HCT116 (cell line): ENCODE results near the gene FAM83B. TPM values are rescaled to one million over a fixed set of nuclear protein-coding genes. Genes with fewer than 3 reads are reported as not detected.
"Not testable (repeated sequence)": the region's sequence is repeated elsewhere in the genome, so short reads cannot be mapped to it uniquely, and the experiment has no call there.

Source experiments
- ATAC-seq: fragments of 200-7000 bp; cut with Tn5 transposase; 2 replicates; pipeline ENCODE4 v1.9.1; 2020; ENCODE audit warnings: mild to moderate bottlenecking, moderate library complexity
- BruUV-seq: library from RNA; stranded (reverse); fragments of 400-500 nt; replicated peaks from 2 replicates; lab custom pipeline; 2021; lab: Mats Ljungman, UMichigan
- CTCF ChIA-PET: fragments of 300-600 bp; sonication (Branson Sonifier 250); formaldehyde crosslinking; loops from one replicate; lab custom pipeline; 2021; ENCODE audit warnings: antibody characterized with exemption; lab: Charles Lee
- POLR2A ChIA-PET: fragments of 300-600, 350-600 bp; sonication (Branson Sonifier 250); formaldehyde crosslinking; loops from one replicate; lab custom pipeline; 2021; ENCODE audit warnings: antibody characterized with exemption; lab: Charles Lee
- RAD21 ChIA-PET, 2 experiments: fragments of 300-600 bp; sonication (Branson Sonifier 250); formaldehyde crosslinking; loops; one replicate each; lab custom pipeline; 2023; ENCODE audit warnings: low total read pairs in 2 of 2; ENCODE audit not compliant: uncharacterized antibody in 2 of 2, unreplicated experiment in 2 of 2, low non-redundant PET in 1 of 2; lab: Charles Lee
- DNase-seq: peaks from one replicate; pipeline ENCODE4 v3.0.0-alpha.2; 2010; ENCODE audit warnings: low read depth, low spot score
- H2AFZ ChIP-seq: fragments of 200-600 bp; shearing (Covaris generic), sonication (generic); 2 replicates; pipeline ENCODE4 v1.6.1; 2017; ENCODE audit warnings: low read depth, mixed run types, mixed read lengths, antibody characterized with exemption, low read length; ENCODE audit not compliant: poor library complexity, severe bottlenecking
- H3K27ac ChIP-seq: 2 replicates; pipeline ENCODE4 v1.5.1; 2012; ENCODE audit warnings: low read depth, low read length
- H3K27me3 ChIP-seq: fragments of 200-600 bp; sonication (generic); 2 replicates; pipeline ENCODE4 v1.6.1; 2016; ENCODE audit warnings: mixed run types, low read length, mixed read lengths; ENCODE audit not compliant: insufficient read depth
- H3K36me3 ChIP-seq, 2 experiments: fragments of 200-500 bp in 1 of 2; fragments of 200-600 bp in 1 of 2; sonication (Bioruptor generic) in 1 of 2; sonication (generic) in 1 of 2; 2 replicates each; pipeline versions ENCODE4 v1.5.1 to v1.6.1; 2014 to 2016; ENCODE audit warnings: low read length in 2 of 2, inconsistent platforms in 1 of 2, mixed read lengths in 1 of 2, mixed run types in 1 of 2; ENCODE audit not compliant: insufficient read depth in 2 of 2, control insufficient read depth in 1 of 2
- H3K4me1 ChIP-seq, 2 experiments: fragments of 200-600 bp in 1 of 2; sonication (generic) in 1 of 2; 2 replicates each; pipeline versions ENCODE4 v1.5.1 to v1.6.1; 2012 to 2017; ENCODE audit warnings: low read length in 2 of 2, inconsistent platforms in 1 of 2, mild to moderate bottlenecking in 1 of 2, mixed read lengths in 1 of 2, mixed run types in 1 of 2, moderate library complexity in 1 of 2; ENCODE audit not compliant: insufficient read depth in 2 of 2, control insufficient read depth in 1 of 2
- H3K4me2 ChIP-seq: fragments of 200-600 bp; sonication (generic); 2 replicates; pipeline ENCODE4 v1.6.1; 2017; ENCODE audit warnings: mixed run types, low read length, mixed read lengths
- H3K4me3 ChIP-seq, 2 experiments: fragments of 200-600 bp in 1 of 2; sonication (generic) in 1 of 2; replicated peaks in 1 of 2; 2 replicates each; pipeline ENCODE4 v1.5.1; 2011 to 2016; ENCODE audit warnings: low read length in 2 of 2, control low read depth in 1 of 2, low read depth in 1 of 2, mild to moderate bottlenecking in 1 of 2, mixed read lengths in 1 of 2, mixed run types in 1 of 2
- H3K79me2 ChIP-seq: fragments of 200-600 bp; sonication (generic); 2 replicates; pipeline ENCODE4 v1.6.1; 2017; ENCODE audit warnings: mild to moderate bottlenecking, mixed run types, low read length, moderate library complexity, mixed read lengths; ENCODE audit not compliant: insufficient read depth
- H3K9ac ChIP-seq: fragments of 200-600 bp; sonication (generic); 2 replicates; pipeline ENCODE4 v1.6.1; 2016; ENCODE audit warnings: low read length, mixed read lengths
- H3K9me2 ChIP-seq: fragments of 200-600 bp; sonication (generic), shearing (Covaris generic); 2 replicates; pipeline ENCODE4 v1.6.1; 2017; ENCODE audit warnings: mixed run types, mild to moderate bottlenecking, moderate library complexity; ENCODE audit not compliant: insufficient read depth
- H3K9me3 ChIP-seq, 2 experiments: fragments of 200-500 bp in 1 of 2; fragments of 200-600 bp in 1 of 2; sonication (Bioruptor generic) in 1 of 2; sonication (generic) in 1 of 2; 2 replicates each; pipeline ENCODE4 v1.6.1; 2014 to 2017; ENCODE audit warnings: low read length in 2 of 2, mixed read lengths in 2 of 2, inconsistent platforms in 1 of 2, low read depth in 1 of 2, mild to moderate bottlenecking in 1 of 2, mixed run types in 1 of 2, moderate library complexity in 1 of 2; ENCODE audit not compliant: control insufficient read depth in 1 of 2, insufficient read depth in 1 of 2
- H4K20me1 ChIP-seq: fragments of 200-600 bp; sonication (generic), shearing (Covaris generic); 2 replicates; pipeline ENCODE4 v1.6.1; 2017; ENCODE audit warnings: mixed run types, mild to moderate bottlenecking, moderate library complexity; ENCODE audit not compliant: insufficient read depth
- CBX3 ChIP-seq: IDR thresholded peaks from 2 replicates; pipeline ENCODE4 v1.6.1; 2012; ENCODE audit warnings: low read depth
- ELF1 ChIP-seq: IDR thresholded peaks from 2 replicates; pipeline ENCODE4 v1.6.1; 2012; ENCODE audit warnings: low read depth, borderline replicate concordance
- JUND ChIP-seq: IDR thresholded peaks from 2 replicates; pipeline ENCODE4 v1.6.1; 2012
- POLR2AphosphoS5 ChIP-seq: IDR thresholded peaks from 2 replicates; pipeline ENCODE4 v1.6.1; 2011; ENCODE audit warnings: mild to moderate bottlenecking, low read depth, low read length, moderate library complexity
- SRF ChIP-seq: IDR thresholded peaks from 2 replicates; pipeline ENCODE4 v1.6.1; 2012; ENCODE audit warnings: low read depth
- intact Hi-C: fragments of 100-400 bp; cut with micrococcal nuclease; formaldehyde crosslinking; loops from 2 replicates; pipeline ENCODE4 v1.10.0; 2022
- total RNA-seq: library from RNA; stranded (reverse); gene quantifications from one replicate; pipeline ENCODE4 v1.2.1, GENCODE V29; 2021; ENCODE audit not compliant: unreplicated experiment
- TF ChIP-seq, protein P1 (sequence below): IDR thresholded peaks from 2 replicates; pipeline ENCODE4 v1.6.1; 2011; ENCODE audit warnings: mild to moderate bottlenecking, low read length, moderate library complexity; ENCODE audit not compliant: insufficient replicate concordance; ENCODE audit errors: extremely low read depth
- TF ChIP-seq, protein P2 (sequence below): IDR thresholded peaks from 2 replicates; pipeline ENCODE4 v1.6.1; 2012; ENCODE audit warnings: low read depth

Gene FAM83B
- total RNA-seq, 1 experiment from 2014 or later: 16.9 TPM

DNA sequence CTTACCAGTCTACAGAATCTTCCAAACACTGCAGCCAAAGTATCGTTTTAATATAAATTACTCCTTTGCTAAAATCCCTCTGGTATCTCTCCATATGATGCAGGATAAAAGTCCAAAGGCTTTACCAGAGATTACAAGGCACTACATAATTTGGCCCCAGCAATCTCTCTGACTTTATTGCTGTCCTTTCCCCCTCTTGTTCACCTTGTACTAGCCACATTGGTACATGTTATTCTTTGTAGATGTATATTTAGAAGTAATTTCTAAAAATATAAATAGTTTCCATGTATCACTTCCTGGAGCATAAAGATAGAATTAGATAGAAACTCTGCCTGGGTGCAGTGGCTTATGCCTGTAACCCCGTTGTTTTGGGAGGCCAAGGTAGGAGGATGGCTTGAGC is 28.7 kb upstream of the FAM83B start (continued):
- TF ChIP-seq, protein P1, sequence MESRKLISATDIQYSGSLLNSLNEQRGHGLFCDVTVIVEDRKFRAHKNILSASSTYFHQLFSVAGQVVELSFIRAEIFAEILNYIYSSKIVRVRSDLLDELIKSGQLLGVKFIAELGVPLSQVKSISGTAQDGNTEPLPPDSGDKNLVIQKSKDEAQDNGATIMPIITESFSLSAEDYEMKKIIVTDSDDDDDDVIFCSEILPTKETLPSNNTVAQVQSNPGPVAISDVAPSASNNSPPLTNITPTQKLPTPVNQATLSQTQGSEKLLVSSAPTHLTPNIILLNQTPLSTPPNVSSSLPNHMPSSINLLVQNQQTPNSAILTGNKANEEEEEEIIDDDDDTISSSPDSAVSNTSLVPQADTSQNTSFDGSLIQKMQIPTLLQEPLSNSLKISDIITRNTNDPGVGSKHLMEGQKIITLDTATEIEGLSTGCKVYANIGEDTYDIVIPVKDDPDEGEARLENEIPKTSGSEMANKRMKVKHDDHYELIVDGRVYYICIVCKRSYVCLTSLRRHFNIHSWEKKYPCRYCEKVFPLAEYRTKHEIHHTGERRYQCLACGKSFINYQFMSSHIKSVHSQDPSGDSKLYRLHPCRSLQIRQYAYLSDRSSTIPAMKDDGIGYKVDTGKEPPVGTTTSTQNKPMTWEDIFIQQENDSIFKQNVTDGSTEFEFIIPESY: no peak
- TF ChIP-seq POLR2AphosphoS5 (no peak), CBX3 (no peak)

DNA sequence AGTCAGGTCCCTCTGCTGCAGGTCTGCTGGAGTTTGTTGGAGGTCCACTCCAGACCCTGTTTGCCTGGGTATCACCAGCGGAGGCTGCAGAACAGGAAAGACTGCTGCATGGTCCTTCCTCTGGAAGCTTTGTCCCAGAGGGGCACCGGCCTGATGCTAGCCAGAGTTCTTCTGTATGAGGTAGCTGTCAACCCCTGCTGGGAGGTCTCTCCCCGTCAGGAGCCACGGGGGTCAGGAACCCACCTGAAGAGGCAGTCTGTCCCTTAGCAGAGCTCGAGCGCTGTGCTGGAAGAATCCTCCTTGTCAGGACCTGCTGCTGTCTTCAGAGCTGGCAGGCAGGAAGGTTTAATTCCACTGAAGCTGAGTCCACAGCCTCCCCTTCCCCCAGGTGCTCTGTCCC is 22.3 kb upstream of the FAM83B start:
- H3K27me3 ChIP-seq, H4K20me1 ChIP-seq, H3K4me2 ChIP-seq, H3K27ac ChIP-seq, CTCF ChIA-PET, H3K9ac ChIP-seq, H3K4me3 ChIP-seq, ATAC-seq, intact Hi-C loops, H2AFZ ChIP-seq, POLR2A ChIA-PET, BruUV-seq, H3K9me2 ChIP-seq, H3K9me3 ChIP-seq, H3K79me2 ChIP-seq, H3K4me1 ChIP-seq, RAD21 ChIA-PET, DNase-seq, H3K36me3 ChIP-seq: not testable (repeated sequence)

DNA sequence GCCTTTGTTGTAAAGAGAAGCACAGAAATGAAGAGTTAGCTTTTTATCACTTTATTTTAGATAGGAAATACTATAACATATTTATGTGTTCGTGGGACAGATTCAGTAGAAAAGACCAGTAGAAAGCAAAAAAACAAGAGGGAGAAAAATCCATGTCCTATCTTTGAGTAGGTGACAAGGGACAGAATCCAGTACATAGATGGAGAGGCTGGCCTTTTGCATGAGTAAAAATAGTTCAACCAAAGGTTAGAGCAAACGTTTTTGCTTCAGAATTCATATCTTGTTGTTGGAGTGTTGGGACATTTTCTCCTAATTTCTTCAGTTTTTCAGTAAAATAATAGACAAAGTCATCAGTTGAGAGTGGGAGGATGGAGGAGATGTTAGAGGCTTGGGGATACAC is 19.6 kb upstream of the FAM83B start:
- H3K9ac ChIP-seq: no peak overlapping the region
- no peaks in the 10 kb centered on the region for H3K9me2 ChIP-seq
- H3K27me3 ChIP-seq: no peaks in the 10 kb centered on the region
- no peaks in the 10 kb centered on the region for H3K36me3 ChIP-seq
- intact Hi-C loops: no loop called here
- ATAC-seq (no peak), DNase-seq (no peak)
- no peaks in the 10 kb centered on the region for H3K9me3 ChIP-seq
- RAD21 ChIA-PET: no interaction called here
- no peak for TF ChIP-seq JUND
- TF ChIP-seq, protein P2, sequence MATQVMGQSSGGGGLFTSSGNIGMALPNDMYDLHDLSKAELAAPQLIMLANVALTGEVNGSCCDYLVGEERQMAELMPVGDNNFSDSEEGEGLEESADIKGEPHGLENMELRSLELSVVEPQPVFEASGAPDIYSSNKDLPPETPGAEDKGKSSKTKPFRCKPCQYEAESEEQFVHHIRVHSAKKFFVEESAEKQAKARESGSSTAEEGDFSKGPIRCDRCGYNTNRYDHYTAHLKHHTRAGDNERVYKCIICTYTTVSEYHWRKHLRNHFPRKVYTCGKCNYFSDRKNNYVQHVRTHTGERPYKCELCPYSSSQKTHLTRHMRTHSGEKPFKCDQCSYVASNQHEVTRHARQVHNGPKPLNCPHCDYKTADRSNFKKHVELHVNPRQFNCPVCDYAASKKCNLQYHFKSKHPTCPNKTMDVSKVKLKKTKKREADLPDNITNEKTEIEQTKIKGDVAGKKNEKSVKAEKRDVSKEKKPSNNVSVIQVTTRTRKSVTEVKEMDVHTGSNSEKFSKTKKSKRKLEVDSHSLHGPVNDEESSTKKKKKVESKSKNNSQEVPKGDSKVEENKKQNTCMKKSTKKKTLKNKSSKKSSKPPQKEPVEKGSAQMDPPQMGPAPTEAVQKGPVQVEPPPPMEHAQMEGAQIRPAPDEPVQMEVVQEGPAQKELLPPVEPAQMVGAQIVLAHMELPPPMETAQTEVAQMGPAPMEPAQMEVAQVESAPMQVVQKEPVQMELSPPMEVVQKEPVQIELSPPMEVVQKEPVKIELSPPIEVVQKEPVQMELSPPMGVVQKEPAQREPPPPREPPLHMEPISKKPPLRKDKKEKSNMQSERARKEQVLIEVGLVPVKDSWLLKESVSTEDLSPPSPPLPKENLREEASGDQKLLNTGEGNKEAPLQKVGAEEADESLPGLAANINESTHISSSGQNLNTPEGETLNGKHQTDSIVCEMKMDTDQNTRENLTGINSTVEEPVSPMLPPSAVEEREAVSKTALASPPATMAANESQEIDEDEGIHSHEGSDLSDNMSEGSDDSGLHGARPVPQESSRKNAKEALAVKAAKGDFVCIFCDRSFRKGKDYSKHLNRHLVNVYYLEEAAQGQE: no peak
- TF ChIP-seq SRF: no peak
- no peak for TF ChIP-seq POLR2AphosphoS5
- TF ChIP-seq ELF1: no peak
- H3K4me1 ChIP-seq: no peaks in the 10 kb centered on the region
- no peaks in the 10 kb centered on the region for H4K20me1 ChIP-seq
- H2AFZ ChIP-seq: no peak overlapping the region
- POLR2A ChIA-PET: no interaction called here
- H3K4me3 ChIP-seq: no peak overlapping the region
- CTCF ChIA-PET: no interaction called here
- no TSS peak for BruUV-seq
- H3K4me2 ChIP-seq: no peak overlapping the region
- no peak overlapping the region for H3K27ac ChIP-seq
- no peaks in the 10 kb centered on the region for H3K79me2 ChIP-seq
